GM18870 (cell line): ENCODE measurements around the gene PTPRU.

Experiments
- ATAC-seq: cut with Tn5 transposase; IDR thresholded peaks from one replicate; pipeline ENCODE4 v1.9.1; 2021; ENCODE audit warnings: moderate library complexity; ENCODE audit not compliant: unreplicated experiment

Gene PTPRU

DNA sequence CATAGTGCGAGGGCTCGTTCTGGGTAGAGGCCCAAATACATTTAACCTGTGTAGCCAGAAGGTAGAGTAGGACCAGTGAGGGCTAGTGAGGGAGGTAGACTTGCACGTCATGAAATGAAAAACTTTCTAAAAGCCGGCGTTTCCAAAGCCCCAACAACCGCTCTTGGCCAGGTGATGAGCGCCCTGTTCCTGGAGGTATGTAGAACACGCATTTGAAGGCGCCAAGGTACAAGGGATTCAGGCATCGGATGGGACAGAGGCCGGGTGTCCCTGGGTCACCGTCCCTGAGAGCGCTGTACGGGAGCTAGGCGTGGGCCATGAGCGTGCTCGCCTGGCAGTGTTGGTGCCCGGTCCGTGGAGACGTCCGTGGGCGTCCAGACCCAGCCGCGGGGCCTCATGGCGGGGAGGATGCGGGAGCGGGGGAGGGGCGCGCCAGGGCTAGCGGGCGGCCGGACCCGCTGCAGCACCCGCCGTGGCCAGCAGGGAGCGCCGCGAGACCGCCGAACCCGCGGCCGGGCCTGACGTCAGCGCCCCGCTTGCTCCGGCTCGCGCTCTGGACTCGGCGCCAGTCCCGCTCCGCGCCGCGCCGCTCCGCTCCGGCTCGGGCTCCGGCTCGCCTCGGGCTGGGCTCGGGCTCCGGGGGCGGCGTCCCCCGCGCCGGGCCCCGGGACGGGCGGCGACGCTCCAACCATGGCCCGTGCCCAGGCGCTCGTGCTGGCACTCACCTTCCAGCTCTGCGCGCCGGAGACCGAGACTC is at the start of gene PTPRU:
Gene PTPRU (plus strand): TSS at position 568 of the 757 bp plus-strand sequence. CDS start 123 bp downstream, at position 691.
- ATAC-seq, result no peak

- no peak for ATAC-seq
These were observed 49.6 kb upstream of the PTPRU start for GRCh38 chr1:29186707-29187106.

DNA sequence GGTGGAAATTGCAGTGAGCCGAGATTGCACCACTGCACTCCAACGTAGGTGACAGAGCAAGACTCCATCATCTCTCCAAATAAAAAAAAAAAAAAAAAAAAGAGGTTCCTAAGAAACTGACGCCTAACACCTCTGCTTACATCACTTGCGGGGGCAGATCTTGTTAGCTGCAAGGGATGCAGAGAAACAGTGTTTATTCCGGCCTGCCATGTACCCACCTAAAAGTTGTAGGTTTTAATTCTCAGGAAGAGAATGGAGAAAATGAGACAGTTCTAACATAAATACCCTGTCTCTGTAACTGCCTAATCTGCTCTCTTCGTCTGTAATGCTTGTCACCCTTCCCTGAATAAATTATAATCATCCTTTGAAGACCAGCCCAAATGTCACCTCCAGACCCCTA is 45.6 kb upstream of the PTPRU start:
- ATAC-seq, result no peak

- ATAC-seq, result no peak
These were observed 42.4 kb upstream of the PTPRU start for GRCh38 chr1:29193879-29194455.

GRCh38 chr1:29195881-29196291 is 40.4 kb upstream of the PTPRU start:
- no peak for ATAC-seq

- ATAC-seq, result no peak
These were observed 39.3 kb upstream of the PTPRU start for GRCh38 chr1:29196863-29197589.

DNA sequence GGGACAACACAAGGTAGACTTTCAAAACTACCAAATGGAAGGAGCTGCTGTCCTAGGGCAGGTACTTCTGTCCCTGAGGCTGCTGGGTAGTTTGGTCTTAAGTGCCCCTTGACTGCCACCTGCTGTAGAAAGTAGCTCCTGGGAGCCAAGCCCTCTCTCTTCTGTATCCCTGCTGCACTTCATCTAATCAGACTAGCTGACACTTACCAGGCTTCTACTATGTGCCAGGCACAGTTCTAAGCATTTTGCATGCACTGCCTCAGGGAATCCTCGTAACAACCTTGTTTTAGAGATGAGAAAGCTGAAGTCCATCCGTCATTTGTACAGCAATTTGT is 38.8 kb upstream of the PTPRU start:
- no peak for ATAC-seq

DNA sequence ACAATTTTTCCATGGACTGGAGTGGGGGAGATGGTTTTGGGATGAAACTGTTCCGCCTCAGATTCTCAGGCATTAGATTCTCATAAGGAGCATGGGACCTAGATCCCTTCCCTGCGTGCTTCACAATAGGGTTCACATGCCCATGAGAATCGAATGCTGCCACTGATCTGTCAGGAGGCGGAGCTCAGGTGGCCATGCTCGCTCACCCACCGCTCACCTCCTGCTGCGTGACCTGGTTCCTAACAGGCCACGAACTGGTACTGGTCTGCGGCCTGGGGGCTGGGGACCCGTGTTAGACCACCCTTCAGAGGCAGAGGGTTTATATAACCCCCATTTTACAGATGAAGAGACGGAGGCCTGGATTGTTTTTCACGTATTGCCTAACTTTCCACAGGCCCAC is 38.3 kb upstream of the PTPRU start:
- no peak for ATAC-seq

GRCh38 chr1:29200906-29201594 is 35.3 kb upstream of the PTPRU start:
- no peak for ATAC-seq

- no peak for ATAC-seq
These were observed 34.7 kb upstream of the PTPRU start for GRCh38 chr1:29201595-29202051.

GRCh38 chr1:29202053-29202452 is 34.3 kb upstream of the PTPRU start:
- ATAC-seq, result no peak

GRCh38 chr1:29202584-29203340 is 33.6 kb upstream of the PTPRU start:
- ATAC-seq, result no peak

GRCh38 chr1:29208442-29208841 is 27.9 kb upstream of the PTPRU start:
- ATAC-seq, result no peak

- ATAC-seq, result no peak
These were observed 27.1 kb upstream of the PTPRU start for GRCh38 chr1:29209173-29209572.

- ATAC-seq, result no peak
These were observed 25.8 kb upstream of the PTPRU start for GRCh38 chr1:29210278-29211085.

GRCh38 chr1:29211086-29212030 is 25.0 kb upstream of the PTPRU start:
- no peak for ATAC-seq

DNA sequence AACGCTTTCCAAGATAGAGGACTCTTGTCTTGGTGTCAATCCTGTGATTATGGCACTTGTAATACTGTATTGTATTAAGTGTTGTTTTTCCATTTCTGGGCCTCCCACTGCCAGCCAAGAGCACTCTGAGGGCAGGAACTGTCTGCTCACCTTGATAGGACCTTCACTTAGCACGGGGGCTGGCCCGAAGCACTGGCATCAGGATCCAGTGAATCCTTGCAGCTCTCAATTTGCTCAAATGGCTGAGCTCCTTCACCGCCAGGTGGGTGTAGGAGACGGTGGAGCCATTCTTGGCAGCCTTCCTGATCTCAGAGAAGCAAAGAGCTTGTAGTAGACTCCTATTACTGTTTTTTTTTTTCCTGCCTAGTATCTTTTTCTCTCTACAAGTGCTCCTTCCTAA is 23.3 kb upstream of the PTPRU start:
- no peak for ATAC-seq

GRCh38 chr1:29217633-29218032 is 18.7 kb upstream of the PTPRU start:
- ATAC-seq, result no peak

- ATAC-seq, result no peak
These were observed 18.1 kb upstream of the PTPRU start for GRCh38 chr1:29218223-29218622.
